ENCODE results near the gene SHB.

DNA sequence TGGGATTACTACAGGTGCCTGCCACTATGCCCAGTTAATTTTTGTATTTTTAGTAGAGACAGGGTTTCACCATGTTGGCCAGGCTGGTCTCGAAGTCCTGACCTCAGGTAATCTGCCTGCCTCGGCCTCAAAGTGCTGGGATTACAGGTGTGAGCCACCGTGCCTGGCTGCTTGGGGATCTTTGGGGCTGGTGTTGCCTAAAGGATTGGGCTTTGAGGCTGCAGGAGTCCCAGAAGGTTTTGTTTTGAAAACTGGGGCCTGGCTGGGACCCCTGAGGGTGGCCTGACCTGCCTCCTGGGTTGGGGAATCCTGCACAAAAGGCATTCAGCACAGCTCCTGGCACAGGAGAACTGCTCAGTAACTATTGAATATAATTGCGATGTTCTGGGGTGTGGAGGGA, 25.1 kb upstream of the SHB start:
- TF ChIP-seq CTCF (conservative IDR thresholded peaks at IDR 0.05; ENCODE audit: low read length) (no peak), EZH2phosphoT487 (IDR thresholded peaks at IDR 0.05; ENCODE audit: borderline replicate concordance, low read depth, low read length) (no peak)
